HG02943 (cell line): Measurements from ENCODE around the gene GPR156.

ENCODE experiments used
- ATAC-seq: cut with Tn5 transposase; IDR thresholded peaks from one replicate; pipeline ENCODE4 v1.9.1; 2021; ENCODE audit warnings: mild to moderate bottlenecking, low read depth, moderate library complexity; ENCODE audit not compliant: unreplicated experiment

The GPR156 gene

GRCh38 chr3:120200493-120201235 is 84.4 kb downstream of the GPR156 start:
- ATAC-seq = no peak

GRCh38 chr3:120198305-120198878 is 86.6 kb downstream of the GPR156 start:
- ATAC-seq = no peak

- ATAC-seq = no peak
Measured at GRCh38 chr3:120196812-120197211, 88.2 kb downstream of the GPR156 start.

- ATAC-seq = no peak
Measured at GRCh38 chr3:120196333-120196732, 88.7 kb downstream of the GPR156 start.

- ATAC-seq = no peak
Measured at GRCh38 chr3:120193554-120193953, 91.5 kb downstream of the GPR156 start.

GRCh38 chr3:120192579-120192978 is 92.4 kb downstream of the GPR156 start:
- ATAC-seq = no peak

GRCh38 chr3:120192159-120192558 is 92.9 kb downstream of the GPR156 start:
- no peak for ATAC-seq

GRCh38 chr3:120182613-120183511 is 102.2 kb downstream of the GPR156 start:
- no peak for ATAC-seq

- ATAC-seq = no peak
Measured at GRCh38 chr3:120181632-120182031, 103.4 kb downstream of the GPR156 start.

- ATAC-seq = no peak
Measured at GRCh38 chr3:120180731-120181412, 104.2 kb downstream of the GPR156 start.

- no peak for ATAC-seq
Measured at GRCh38 chr3:120177707-120178306, 107.2 kb downstream of the GPR156 start.

- no peak for ATAC-seq
Measured at GRCh38 chr3:120177151-120177550, 107.9 kb downstream of the GPR156 start.

GRCh38 chr3:120174811-120175539 is 110.0 kb downstream of the GPR156 start:
- no peak for ATAC-seq

- no peak for ATAC-seq
Measured at GRCh38 chr3:120173056-120173675, 111.9 kb downstream of the GPR156 start.

- no peak for ATAC-seq
Measured at GRCh38 chr3:120172070-120172469, 113.0 kb downstream of the GPR156 start.

- no peak for ATAC-seq
Measured at GRCh38 chr3:120171134-120171873, 113.7 kb downstream of the GPR156 start.

GRCh38 chr3:120170223-120170622 is 114.8 kb downstream of the GPR156 start:
- no peak for ATAC-seq

GRCh38 chr3:120169407-120169806 is 115.6 kb downstream of the GPR156 start:
- no peak for ATAC-seq

GRCh38 chr3:120168611-120169010 is 116.4 kb downstream of the GPR156 start:
- no peak for ATAC-seq
